HEK293 (cell line): Measurements from ENCODE around the gene ETV6.

Experiments used
- CTCF ChIA-PET: fragments of 350-600 bp; formaldehyde crosslinking; extraction: SDS; loops from one replicate; lab custom pipeline; 2021; ENCODE audit warnings: antibody characterized with exemption; lab: Yijun Ruan, JAX
- POLR2A ChIA-PET: fragments of 300-600 bp; formaldehyde crosslinking; extraction: SDS; loops from one replicate; lab custom pipeline; 2020; ENCODE audit warnings: antibody characterized with exemption, inconsistent platforms; lab: Yijun Ruan, JAX
- H3K27ac ChIP-seq: fragments of 200-500 bp; sonication (Bioruptor generic); 2 replicates; pipeline ENCODE4 v1.5.1; 2014; ENCODE audit warnings: low read depth, low read length, control low read depth, inconsistent platforms; ENCODE audit errors: extremely low read depth
- H3K36me3 ChIP-seq, 2 experiments: fragments of 200-500 bp in 1 of 2; sonication (Bioruptor generic) in 1 of 2; 1 replicate in 1 of 2; 2 replicates in 1 of 2; pipeline ENCODE4 v1.5.1; 2014 to 2017; ENCODE audit warnings: inconsistent platforms in 2 of 2, low read length in 2 of 2; ENCODE audit not compliant: control insufficient read depth in 2 of 2, insufficient read depth in 1 of 2
- H3K4me1 ChIP-seq: fragments of 200-500 bp; sonication (Bioruptor generic); 2 replicates; pipeline ENCODE4 v1.5.1; 2014; ENCODE audit warnings: mild to moderate bottlenecking, low read length, inconsistent platforms; ENCODE audit not compliant: control insufficient read depth, insufficient read depth
- H3K4me3 ChIP-seq: 2 replicates; pipeline ENCODE4 v1.5.1; 2011; ENCODE audit warnings: low read depth, mild to moderate bottlenecking, control low read depth, low read length, moderate library complexity
- H3K9me3 ChIP-seq: fragments of 200-500 bp; sonication (Bioruptor generic); 2 replicates; pipeline ENCODE4 v1.5.1; 2014; ENCODE audit warnings: low read depth, low read length, inconsistent platforms; ENCODE audit not compliant: control insufficient read depth, insufficient read depth
- SP7 ChIP-seq: fragments of 450-650 bp; formaldehyde crosslinking; IDR thresholded peaks from 2 replicates; pipeline ENCODE4 v1.5.1; 2016; ENCODE audit warnings: missing biosample characterization, missing genetic modification characterization
- ZNF10 ChIP-seq: fragments of 450-650 bp; formaldehyde crosslinking; IDR thresholded peaks from 2 replicates; pipeline ENCODE4 v1.5.1; 2017; ENCODE audit warnings: missing biosample characterization, missing genetic modification characterization
- ZNF138 ChIP-seq: fragments of 450-650 bp; formaldehyde crosslinking; IDR thresholded peaks from 2 replicates; pipeline ENCODE4 v1.5.1; 2016; ENCODE audit warnings: missing biosample characterization, missing genetic modification characterization, borderline replicate concordance
- ZNF18 ChIP-seq: fragments of 450-650 bp; formaldehyde crosslinking; IDR thresholded peaks from 2 replicates; pipeline ENCODE4 v1.5.1; 2016; ENCODE audit warnings: missing biosample characterization, missing genetic modification characterization
- ZNF24 ChIP-seq: fragments of 450-650 bp; formaldehyde crosslinking; IDR thresholded peaks from 2 replicates; pipeline ENCODE4 v1.5.1; 2016; ENCODE audit warnings: missing biosample characterization, missing genetic modification characterization
- ZNF341 ChIP-seq: fragments of 450-650 bp; formaldehyde crosslinking; IDR thresholded peaks from 2 replicates; pipeline ENCODE4; 2016; ENCODE audit warnings: low read depth, missing biosample characterization, missing genetic modification characterization
- ZNF354C ChIP-seq: fragments of 450-650 bp; formaldehyde crosslinking; IDR thresholded peaks from 2 replicates; pipeline ENCODE4 v1.5.1; 2016; ENCODE audit warnings: missing biosample characterization, missing genetic modification characterization, low read depth, borderline replicate concordance
- ZNF366 ChIP-seq: fragments of 450-650 bp; formaldehyde crosslinking; conservative IDR thresholded peaks from 2 replicates; pipeline ENCODE4 v1.5.1; 2016; ENCODE audit warnings: missing biosample characterization, missing genetic modification characterization
- ZNF391 ChIP-seq: fragments of 450-650 bp; formaldehyde crosslinking; IDR thresholded peaks from 2 replicates; pipeline ENCODE4 v1.5.1; 2016; ENCODE audit warnings: low read depth, missing biosample characterization, missing genetic modification characterization, borderline replicate concordance
- ZNF426 ChIP-seq: fragments of 450-650 bp; formaldehyde crosslinking; IDR thresholded peaks from 2 replicates; pipeline ENCODE4 v1.5.1; 2017; ENCODE audit warnings: missing biosample characterization, missing genetic modification characterization, mild to moderate bottlenecking, inconsistent platforms, moderate library complexity
- ZNF521 ChIP-seq: fragments of 450-650 bp; formaldehyde crosslinking; IDR thresholded peaks from 2 replicates; pipeline ENCODE4 v1.5.1; 2017; ENCODE audit warnings: missing biosample characterization, mild to moderate bottlenecking, missing genetic modification characterization
- ZNF530 ChIP-seq: fragments of 450-650 bp; formaldehyde crosslinking; IDR thresholded peaks from 2 replicates; pipeline ENCODE4 v1.5.1; 2016; ENCODE audit warnings: low read depth, missing biosample characterization, missing genetic modification characterization
- ZNF600 ChIP-seq: fragments of 450-650 bp; formaldehyde crosslinking; IDR thresholded peaks from 2 replicates; pipeline ENCODE4 v1.5.1; 2016; ENCODE audit warnings: missing biosample characterization, missing genetic modification characterization
- ZNF639 ChIP-seq: fragments of 450-650 bp; formaldehyde crosslinking; IDR thresholded peaks from 2 replicates; pipeline ENCODE4 v1.5.1; 2016; ENCODE audit warnings: missing biosample characterization, missing genetic modification characterization
- ZNF660 ChIP-seq: fragments of 450-650 bp; IDR thresholded peaks from 2 replicates; pipeline ENCODE4 v1.5.1; 2018; ENCODE audit warnings: missing biosample characterization, mild to moderate bottlenecking, missing genetic modification characterization
- ZNF777 ChIP-seq: fragments of 450-650 bp; formaldehyde crosslinking; IDR thresholded peaks from 2 replicates; pipeline ENCODE4 v1.5.1; 2017; ENCODE audit warnings: missing biosample characterization, missing genetic modification characterization, borderline replicate concordance
- ZNF837 ChIP-seq: fragments of 450-650 bp; formaldehyde crosslinking; IDR thresholded peaks from 2 replicates; pipeline ENCODE4 v1.5.1; 2016; ENCODE audit warnings: missing biosample characterization, missing genetic modification characterization
- TF ChIP-seq, protein P1 (sequence below): fragments of 450-650 bp; formaldehyde crosslinking; IDR thresholded peaks from 2 replicates; pipeline ENCODE4 v1.5.1; 2017; ENCODE audit warnings: missing biosample characterization, missing genetic modification characterization

Gene ETV6

DNA sequence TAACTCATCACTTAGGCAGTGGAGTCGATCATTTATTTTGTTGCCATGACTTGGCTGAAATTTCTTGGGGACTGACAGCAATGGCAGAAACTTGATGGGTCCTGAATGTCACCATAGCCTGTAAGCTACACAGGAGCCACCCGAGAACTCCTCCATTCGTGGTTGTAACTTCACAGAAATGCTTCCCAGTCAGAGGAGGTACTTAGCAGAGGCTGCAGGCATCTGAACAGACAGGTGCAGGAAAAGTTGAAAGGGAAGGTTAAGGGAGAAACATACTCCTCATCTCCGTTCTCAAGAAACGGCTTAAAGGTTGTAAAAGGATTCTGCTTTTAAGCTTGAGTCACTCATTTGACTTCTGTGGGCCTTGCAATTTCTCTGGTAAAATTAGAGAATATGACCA is 47.7 kb downstream of the ETV6 start (continued):
- TF ChIP-seq ZNF18 (tag by site-specific recombination), result no peak
- no peak for TF ChIP-seq ZNF366 (tag by site-specific recombination)
- TF ChIP-seq ZNF600 (tag by site-specific recombination), result no peak

DNA sequence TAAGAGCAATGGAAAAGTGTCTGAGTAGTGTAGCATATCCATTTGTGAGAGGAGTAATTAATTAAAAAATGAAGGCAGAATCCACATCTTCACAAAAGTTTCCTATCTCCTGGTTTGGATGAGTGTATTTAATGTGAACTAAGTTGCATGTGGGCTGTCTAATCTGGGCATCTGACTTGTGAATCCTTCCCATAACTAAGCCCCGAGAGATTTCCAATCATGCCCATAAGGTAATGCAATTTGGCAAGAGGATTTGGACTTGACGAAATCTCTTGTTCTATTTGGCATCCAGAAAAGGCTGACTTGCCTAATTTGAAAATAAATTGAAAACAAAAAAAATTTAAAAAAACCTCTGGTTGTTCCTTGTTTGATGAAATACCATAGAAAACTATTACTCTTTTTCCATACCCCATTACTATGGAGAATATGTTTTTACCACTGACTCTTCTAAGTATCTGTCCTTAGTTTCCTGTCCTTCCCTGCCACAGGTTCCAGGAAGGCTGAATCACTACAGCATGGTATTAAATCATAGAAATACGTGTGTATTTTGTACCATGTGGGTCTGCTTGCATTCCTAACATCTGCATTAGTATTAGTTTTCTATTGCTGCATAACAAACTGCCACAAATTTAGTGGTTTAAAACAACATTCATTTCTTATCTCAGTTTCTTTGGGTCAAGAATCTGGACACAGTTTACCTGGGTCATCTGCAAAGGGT is 48.4 kb downstream of the ETV6 start:
- H3K27ac ChIP-seq, result no peak overlapping the region

GRCh38 chr12:11698729-11699128 is 49.3 kb downstream of the ETV6 start:
- CTCF ChIA-PET, result interaction anchor here (0.6 kb wide), 2 partner anchors 62 to 334 kb away, joined by 3 to 4 read pairs; no protein-coding TSS in a partner anchor
- Histone ChIP-seq H3K36me3 (no peaks in the 10 kb centered on the region), H3K4me1 (no peaks in the 10 kb centered on the region), H3K4me3 (no peak overlapping the region), H3K9me3 (no peaks in the 10 kb centered on the region), H3K27ac (no peak overlapping the region)
- no peak for TF ChIP-seq ZNF521 (tag by site-specific recombination)
- TF ChIP-seq ZNF660 (tag by site-specific recombination), result 0 out of 2 replicates have a peak, but pooled peaks have one; percentile 42
- POLR2A ChIA-PET, result no interaction called here

More for the DNA sequence above, 48.4 kb downstream of the ETV6 start:
- TF ChIP-seq ZNF10 (tag by site-specific recombination) (no peak), ZNF354C (tag by site-specific recombination) (no peak), ZNF426 (tag by site-specific recombination) (no peak), ZNF391 (no peak), ZNF530 (tag by site-specific recombination) (no peak), ZNF138 (tag by site-specific recombination) (no peak), ZNF341 (no peak), ZNF639 (no peak), SP7 (no peak), ZNF777 (no peak), ZNF24 (tag by site-specific recombination) (no peak), ZNF660 (tag by site-specific recombination) (no peak), ZNF837 (tag by site-specific recombination) (no peak)
- TF ChIP-seq, protein P1, sequence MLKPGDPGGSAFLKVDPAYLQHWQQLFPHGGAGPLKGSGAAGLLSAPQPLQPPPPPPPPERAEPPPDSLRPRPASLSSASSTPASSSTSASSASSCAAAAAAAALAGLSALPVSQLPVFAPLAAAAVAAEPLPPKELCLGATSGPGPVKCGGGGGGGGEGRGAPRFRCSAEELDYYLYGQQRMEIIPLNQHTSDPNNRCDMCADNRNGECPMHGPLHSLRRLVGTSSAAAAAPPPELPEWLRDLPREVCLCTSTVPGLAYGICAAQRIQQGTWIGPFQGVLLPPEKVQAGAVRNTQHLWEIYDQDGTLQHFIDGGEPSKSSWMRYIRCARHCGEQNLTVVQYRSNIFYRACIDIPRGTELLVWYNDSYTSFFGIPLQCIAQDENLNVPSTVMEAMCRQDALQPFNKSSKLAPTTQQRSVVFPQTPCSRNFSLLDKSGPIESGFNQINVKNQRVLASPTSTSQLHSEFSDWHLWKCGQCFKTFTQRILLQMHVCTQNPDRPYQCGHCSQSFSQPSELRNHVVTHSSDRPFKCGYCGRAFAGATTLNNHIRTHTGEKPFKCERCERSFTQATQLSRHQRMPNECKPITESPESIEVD (tag by site-specific recombination), result no peak
- Histone ChIP-seq H3K4me1 (no peaks in the 10 kb centered on the region), H3K4me3 (no peak overlapping the region), H3K9me3 (no peaks in the 10 kb centered on the region), H3K36me3 (no peaks in the 10 kb centered on the region)
- CTCF ChIA-PET, result interaction anchor here (0.6 kb wide), 1 partner anchor 61 kb away, joined by 4 read pairs; no protein-coding TSS in a partner anchor
- POLR2A ChIA-PET, result no interaction called here
